Measurements from ENCODE around the gene MUC2. TPM values are rescaled to one million over a fixed set of nuclear protein-coding genes. Genes with fewer than 3 reads are reported as not detected.

Gene MUC2
- total RNA-seq, 1 experiment from 2014 or later, result 0.06 TPM

GRCh38 chr11:1033016-1033798, 41.5 kb upstream of the MUC2 start:
- Histone ChIP-seq H3K27me3 (peaks cover 7% of the 10 kb centered on the region; the same call in 1 of the 2 replicates), H3K4me1 (no peaks in the 10 kb centered on the region), H3K9me3 (replicated peaks) (no peaks in the 10 kb centered on the region), H3K27ac (no peak overlapping the region), H3K4me3 (no peak overlapping the region), H3K36me3 (no peaks in the 10 kb centered on the region)
- DNase-seq, result no peak

- Histone ChIP-seq H3K27me3 (peaks cover 7% of the 10 kb centered on the region; the same call in 1 of the 2 replicates), H3K4me1 (no peaks in the 10 kb centered on the region), H3K4me3 (no peak overlapping the region), H3K36me3 (no peaks in the 10 kb centered on the region), H3K27ac (no peak overlapping the region), H3K9me3 (replicated peaks) (no peaks in the 10 kb centered on the region)
- DNase-seq, result no peak
Observed at GRCh38 chr11:1034001-1034400, 40.7 kb upstream of the MUC2 start.

DNA sequence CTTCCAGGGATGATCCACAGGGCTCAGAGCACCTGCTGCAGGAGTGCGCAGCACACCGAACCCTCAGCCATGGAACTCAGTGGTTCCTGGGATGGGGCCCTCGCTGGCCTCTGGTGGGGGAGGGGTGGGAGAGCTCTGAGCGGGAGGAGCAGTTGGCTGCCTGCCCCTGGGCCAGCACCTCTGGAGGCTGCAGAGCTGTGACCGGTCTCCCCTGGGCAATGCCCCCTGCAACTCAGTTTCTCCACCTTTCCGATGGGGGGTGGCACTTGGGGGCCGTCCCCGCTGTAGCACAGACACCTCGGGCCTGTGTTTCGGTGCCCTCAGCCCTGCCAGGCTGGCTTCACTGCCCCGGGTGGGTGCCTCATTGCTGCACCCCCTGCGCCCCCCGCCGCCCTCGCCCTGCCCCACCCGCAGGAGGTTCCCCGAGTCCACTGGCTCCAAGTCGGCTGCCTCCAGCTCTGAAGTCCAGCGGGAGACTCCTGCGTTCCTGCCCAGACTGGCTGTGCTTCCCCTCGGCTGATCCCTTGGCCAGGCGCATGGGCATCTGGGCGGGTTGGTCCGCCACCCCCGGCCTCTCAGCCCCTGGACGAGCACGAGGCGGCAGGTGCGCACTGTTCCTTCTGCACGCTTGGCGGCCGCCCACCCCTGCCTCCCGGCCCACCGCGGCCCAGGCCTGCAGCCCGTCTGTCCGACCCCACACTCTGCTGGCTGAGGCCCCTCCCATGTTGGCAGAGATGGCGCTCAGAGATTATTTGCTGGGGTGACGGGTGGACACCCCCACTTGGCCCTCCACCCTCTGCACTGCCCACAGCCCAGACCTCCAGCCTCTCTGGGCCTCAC, 40.0 kb upstream of the MUC2 start:
- Histone ChIP-seq H3K36me3 (no peaks in the 10 kb centered on the region), H3K9me3 (replicated peaks) (no peaks in the 10 kb centered on the region), H3K4me3 (no peak overlapping the region), H3K27me3 (peaks cover 7% of the 10 kb centered on the region; the same call in 1 of the 2 replicates), H3K27ac (no peak overlapping the region), H3K4me1 (peaks cover under 1% of the 10 kb centered on the region; the same call in 1 of the 2 replicates)
- DNase-seq, result no peak

DNA sequence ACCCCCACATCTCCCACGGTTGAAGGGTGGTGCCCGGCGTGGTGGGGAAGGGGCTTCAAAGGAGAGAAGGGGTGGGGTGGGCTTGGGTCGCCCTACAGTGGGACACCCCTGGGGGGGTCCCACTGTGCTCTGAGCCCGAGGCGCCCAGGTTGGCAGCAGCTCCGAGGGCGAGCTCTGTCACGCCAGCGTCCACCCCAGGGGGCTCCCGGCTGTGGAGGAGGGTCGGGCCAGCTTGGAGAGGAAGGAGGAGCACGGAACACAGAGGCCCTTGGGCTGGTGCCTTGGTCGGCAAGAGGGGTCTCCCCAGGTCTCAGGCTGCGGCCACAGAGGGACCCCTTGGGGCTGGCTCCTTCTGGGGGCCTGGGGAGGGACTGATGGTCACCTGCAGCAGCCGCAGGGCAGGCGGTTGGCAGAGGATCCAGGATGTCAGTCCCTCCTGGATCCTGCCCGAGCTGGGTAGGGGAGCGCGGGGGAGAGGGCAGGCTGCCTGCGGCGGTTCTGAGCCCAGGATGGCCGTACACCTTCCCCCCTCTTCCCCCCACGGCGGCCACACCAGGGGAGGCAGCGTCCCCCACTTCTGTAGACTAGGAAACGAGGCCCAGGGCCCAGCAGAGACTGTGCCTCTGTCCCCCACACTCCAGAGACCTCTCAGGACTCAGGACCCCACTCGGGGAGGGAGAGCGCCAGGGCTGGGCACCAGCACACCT, 38.9 kb upstream of the MUC2 start:
- no peaks in the 10 kb centered on the region for H3K36me3 ChIP-seq
- peaks cover 11% of the 10 kb centered on the region for H3K4me1 ChIP-seq
- H3K9me3 ChIP-seq (replicated peaks), result no peaks in the 10 kb centered on the region
- no peak for DNase-seq
- H3K27ac ChIP-seq, result no peak overlapping the region
- H3K27me3 ChIP-seq, result peaks cover 7% of the 10 kb centered on the region; the same call in 1 of the 2 replicates
- no peak overlapping the region for H3K4me3 ChIP-seq

DNA sequence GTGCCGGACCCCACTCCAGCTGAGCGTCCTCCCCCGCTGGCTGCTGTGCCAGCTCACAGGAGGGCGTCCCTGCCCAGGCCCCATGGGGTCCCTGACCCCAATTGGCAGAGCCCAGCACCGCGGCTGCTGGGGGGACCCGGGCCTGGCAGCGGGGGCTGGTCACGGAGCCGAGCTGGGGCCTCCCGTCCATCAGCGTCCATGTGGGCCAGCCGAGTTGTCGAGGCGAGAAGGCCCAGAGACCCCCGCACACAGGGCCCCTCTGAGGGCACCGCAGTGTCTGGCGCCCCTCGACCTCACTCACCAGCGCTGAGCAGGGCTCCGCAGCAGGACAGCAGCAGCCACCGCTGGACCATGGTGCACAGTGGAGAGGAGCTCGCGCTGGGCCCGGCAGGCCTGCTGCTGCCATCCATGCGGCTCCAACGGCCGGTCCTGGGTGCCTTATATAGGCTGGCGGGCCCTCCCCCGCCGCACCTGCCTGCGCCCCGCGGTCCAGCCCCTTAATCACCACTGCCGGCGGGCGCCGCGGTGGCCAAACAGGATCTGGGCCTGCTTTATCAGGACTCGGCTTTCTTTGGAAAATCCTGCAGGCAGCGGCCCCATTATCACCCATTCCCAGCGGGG, 38.3 kb upstream of the MUC2 start, which contains the start of gene MUC6:
TSS of gene MUC6 (minus strand) at position 416 of the 621 bp plus-strand sequence. CDS start at position 353, 63 bp downstream.
- Histone ChIP-seq H3K4me3 (no peak within 1 kb of the TSS), H3K27me3 (peaks cover 8% of the 10 kb centered on the region; the same call in 1 of the 2 replicates), H3K36me3 (no peaks in the 10 kb centered on the region), H3K4me1 (peaks cover 11% of the 10 kb centered on the region), H3K27ac (no peak within 1 kb of the TSS), H3K9me3 (replicated peaks) (no peaks in the 10 kb centered on the region)
- no peak for DNase-seq

DNA sequence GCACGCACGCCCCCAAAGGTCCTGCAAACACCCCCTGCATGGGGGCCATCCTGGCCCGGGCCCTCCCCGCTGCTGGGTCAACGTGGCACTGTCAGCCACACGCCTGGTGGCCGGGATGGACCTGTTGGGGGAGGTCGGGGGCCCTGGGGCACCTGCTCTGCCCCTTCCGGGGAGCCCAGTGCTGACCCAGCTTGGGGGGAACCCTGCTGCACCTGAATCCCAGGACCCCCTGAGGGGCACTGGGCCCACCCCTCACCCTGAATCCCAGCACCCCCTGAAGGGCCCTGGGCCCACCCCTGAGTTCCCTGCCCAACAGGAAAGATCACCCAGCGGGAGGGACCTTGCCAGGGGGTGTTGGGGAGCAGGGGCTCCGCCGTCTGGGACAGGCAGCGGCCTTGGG, 37.7 kb upstream of the MUC2 start:
- Histone ChIP-seq H3K36me3 (no peaks in the 10 kb centered on the region), H3K27ac (no peak overlapping the region), H3K9me3 (replicated peaks) (no peaks in the 10 kb centered on the region), H3K4me3 (no peak overlapping the region), H3K27me3 (peaks cover 13% of the 10 kb centered on the region; the same call in 1 of the 2 replicates), H3K4me1 (peaks cover 11% of the 10 kb centered on the region)
- no peak for DNase-seq

- no peak overlapping the region for H3K27ac ChIP-seq
- no peak overlapping the region for H3K4me3 ChIP-seq
- H3K9me3 ChIP-seq (replicated peaks), result no peaks in the 10 kb centered on the region
- H3K4me1 ChIP-seq, result peaks cover 11% of the 10 kb centered on the region
- H3K27me3 ChIP-seq, result peaks cover 13% of the 10 kb centered on the region; the same call in 1 of the 2 replicates
- DNase-seq, result no peak
- H3K36me3 ChIP-seq, result no peaks in the 10 kb centered on the region
Observed at GRCh38 chr11:1037506-1038055, 37.1 kb upstream of the MUC2 start.

DNA sequence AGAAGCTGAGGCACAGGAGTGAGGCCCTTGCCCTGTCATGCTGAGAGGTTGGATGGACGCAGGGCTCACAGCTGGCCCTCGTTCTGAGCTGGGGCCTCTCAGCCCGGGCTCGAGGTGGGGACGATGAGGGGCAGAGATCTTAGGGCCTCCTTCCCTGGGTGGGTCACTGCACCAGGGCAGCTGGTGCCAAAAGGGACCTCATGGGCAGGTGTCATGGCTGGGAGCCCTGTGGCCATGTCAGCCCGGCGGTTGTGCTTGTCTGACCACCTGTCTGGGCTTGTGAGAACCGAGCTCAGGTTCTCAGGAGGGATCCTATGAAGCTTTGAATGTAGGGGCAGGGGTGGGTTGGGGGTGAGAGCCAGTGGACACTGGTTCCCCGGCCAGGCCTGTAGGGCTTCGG, 36.3 kb upstream of the MUC2 start:
- peaks cover 13% of the 10 kb centered on the region; the same call in 1 of the 2 replicates for H3K27me3 ChIP-seq
- no peaks in the 10 kb centered on the region for H3K36me3 ChIP-seq
- peaks cover 11% of the 10 kb centered on the region for H3K4me1 ChIP-seq
- H3K27ac ChIP-seq, result no peak overlapping the region
- H3K4me3 ChIP-seq, result no peak overlapping the region
- H3K9me3 ChIP-seq (replicated peaks), result no peaks in the 10 kb centered on the region
- no peak for DNase-seq

- H3K27me3 ChIP-seq, result peaks cover 17% of the 10 kb centered on the region; the same call in 1 of the 2 replicates
- H3K9me3 ChIP-seq (replicated peaks), result no peaks in the 10 kb centered on the region
- no peak for DNase-seq
- H3K4me1 ChIP-seq, result peaks cover 11% of the 10 kb centered on the region
- H3K4me3 ChIP-seq, result no peak overlapping the region
- no peak overlapping the region for H3K27ac ChIP-seq
- no peaks in the 10 kb centered on the region for H3K36me3 ChIP-seq
Observed at GRCh38 chr11:1038921-1039320, 35.8 kb upstream of the MUC2 start.

GRCh38 chr11:1039481-1040427, 34.9 kb upstream of the MUC2 start:
- H3K27ac ChIP-seq, result no peak overlapping the region
- no peaks in the 10 kb centered on the region for H3K36me3 ChIP-seq
- H3K4me1 ChIP-seq, result peaks cover 11% of the 10 kb centered on the region
- peak; percentile 47 to 58 for DNase-seq
- H3K4me3 ChIP-seq, result no peak overlapping the region
- no peaks in the 10 kb centered on the region for H3K9me3 ChIP-seq (replicated peaks)
- peaks cover 17% of the 10 kb centered on the region; the same call in 1 of the 2 replicates for H3K27me3 ChIP-seq

DNA sequence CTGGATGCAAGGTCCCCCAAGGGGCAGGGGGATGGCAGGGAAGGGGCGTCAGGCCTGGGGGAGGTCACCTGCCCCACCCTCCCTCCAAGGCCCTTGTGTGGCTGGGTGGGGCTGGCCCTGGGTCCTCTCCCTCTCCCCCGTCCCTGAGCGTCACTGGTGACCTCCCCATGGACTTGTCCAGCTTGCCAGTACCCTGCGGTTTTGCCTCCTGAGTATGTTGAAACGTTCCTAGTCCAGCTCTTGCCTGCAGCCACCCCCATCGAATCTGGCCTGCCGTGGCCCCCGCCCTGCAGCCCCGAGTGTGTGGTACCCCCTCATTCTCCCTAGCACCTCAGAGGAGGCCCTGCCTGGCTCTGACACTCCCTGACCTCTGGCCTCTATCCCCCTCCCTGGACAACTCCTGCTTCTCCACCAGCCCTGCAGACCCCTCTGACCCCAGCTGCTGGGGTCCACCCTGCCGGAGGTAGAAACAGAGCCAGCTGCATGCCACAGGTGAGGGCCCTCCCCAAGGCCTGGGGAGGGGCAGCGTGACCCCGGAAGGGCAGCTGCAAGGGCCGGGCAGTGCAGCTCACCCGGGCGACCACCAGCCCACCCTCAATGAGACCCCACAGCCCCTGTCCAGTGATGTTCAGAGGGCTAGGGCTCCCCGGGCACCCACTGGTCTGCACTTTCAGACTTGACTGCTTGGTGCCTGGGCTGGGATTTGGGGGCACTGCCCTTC, 34.1 kb upstream of the MUC2 start:
- Histone ChIP-seq H3K27me3 (peaks cover 17% of the 10 kb centered on the region; the same call in 1 of the 2 replicates), H3K27ac (no peak overlapping the region)
- no peak for DNase-seq

GRCh38 chr11:1041149-1041467, 33.6 kb upstream of the MUC2 start:
- no peaks in the 10 kb centered on the region for H3K9me3 ChIP-seq (replicated peaks)
- H3K4me1 ChIP-seq, result peaks cover 11% of the 10 kb centered on the region
- no peaks in the 10 kb centered on the region for H3K36me3 ChIP-seq
- DNase-seq, result no peak
- peaks cover 17% of the 10 kb centered on the region; the same call in 1 of the 2 replicates for H3K27me3 ChIP-seq
- no peak overlapping the region for H3K4me3 ChIP-seq
- H3K27ac ChIP-seq, result no peak overlapping the region

More for the DNA sequence above, 34.1 kb upstream of the MUC2 start:
- Histone ChIP-seq H3K4me1 (peaks cover 11% of the 10 kb centered on the region), H3K4me3 (no peak overlapping the region), H3K9me3 (replicated peaks) (no peaks in the 10 kb centered on the region), H3K36me3 (no peaks in the 10 kb centered on the region)

Data from SJCRH30 (cell line).